Stimulated activated CD8-positive, alpha-beta memory T cell treated with anti-CD3 and anti-CD28 coated beads, Interleukin-15, amount 100 ng/mL, for 4 hours (primary cell): Measurements from ENCODE around the gene SYTL2.
"Not testable (repeated sequence)": the region's sequence is repeated elsewhere in the genome, so short reads cannot be mapped to it uniquely, and the experiment has no call there.

Source experiments
- DNase-seq, 2 donors: peaks; one replicate each; pipeline ENCODE4 v3.0.0-alpha.2; 2020; ENCODE audit warnings: low read depth in 2 of 2

Gene SYTL2

DNA sequence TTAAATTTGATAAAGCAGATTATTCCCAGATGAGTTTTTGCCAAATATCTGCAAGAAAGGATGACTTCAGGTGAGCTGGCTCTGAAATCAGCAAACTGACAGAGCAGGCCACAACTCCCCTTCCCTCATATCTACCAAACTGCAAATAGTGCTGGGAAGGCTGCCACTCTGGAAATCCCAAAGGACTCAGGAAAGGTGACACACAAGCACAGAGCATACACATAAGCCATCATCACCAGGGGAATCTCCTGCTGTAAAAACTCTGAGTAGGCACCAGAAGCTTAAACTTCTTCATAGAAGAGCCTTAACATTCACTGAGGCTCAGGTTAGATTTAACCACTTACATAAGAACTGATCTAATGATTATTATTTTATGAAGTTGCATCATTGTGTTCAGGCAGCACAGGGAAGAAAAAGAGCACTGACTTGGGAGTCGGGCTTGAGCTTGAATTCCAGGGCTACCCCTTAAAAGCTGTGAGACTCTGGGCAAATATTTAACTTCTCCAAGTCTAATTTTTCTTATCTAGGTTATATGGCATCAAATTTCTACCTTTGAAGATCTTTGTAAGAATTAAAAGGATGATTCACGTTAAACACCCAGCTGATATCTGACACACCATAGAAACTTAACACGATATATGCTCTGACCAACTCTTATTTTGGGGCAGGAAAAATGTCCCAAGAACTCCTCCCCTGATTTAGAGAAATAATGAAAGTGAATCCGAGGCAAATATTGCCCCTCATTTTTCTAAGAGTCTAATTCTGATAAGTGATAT lies 15.0 kb downstream of the SYTL2 start:
- DNase-seq: no peak

DNA sequence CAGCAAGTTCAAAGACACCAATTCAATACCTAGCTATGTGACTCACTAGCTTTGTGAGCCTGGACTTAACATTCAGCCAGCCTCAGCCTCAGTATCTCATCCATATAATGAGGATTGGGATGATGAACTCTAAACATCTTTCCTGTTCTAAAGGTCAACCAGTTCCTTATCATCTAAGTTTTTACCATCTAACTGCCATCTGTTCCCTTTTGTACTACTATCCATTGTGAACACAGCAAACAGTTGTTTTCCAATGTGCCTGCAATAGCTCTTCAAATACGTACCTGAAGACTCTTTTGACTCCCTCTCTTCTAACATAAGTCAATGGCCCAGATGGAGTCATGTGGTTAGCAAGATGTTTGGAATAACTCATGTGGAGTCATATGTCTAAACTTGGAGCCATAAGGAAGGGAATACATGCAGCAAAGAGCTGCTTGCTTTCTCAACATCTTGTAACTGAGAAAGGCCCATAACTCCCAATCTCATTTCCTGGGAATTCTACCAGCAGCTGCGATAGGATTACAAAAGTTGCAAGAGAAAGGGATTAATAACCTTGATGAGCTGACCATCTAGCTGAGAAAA lies 19.4 kb downstream of the SYTL2 start:
- DNase-seq: no peak

GRCh38 chr11:85787809-85788760 lies 22.9 kb downstream of the SYTL2 start:
- no peak for DNase-seq

- no peak for DNase-seq
Measured at GRCh38 chr11:85787168-85787567, 23.8 kb downstream of the SYTL2 start.

DNA sequence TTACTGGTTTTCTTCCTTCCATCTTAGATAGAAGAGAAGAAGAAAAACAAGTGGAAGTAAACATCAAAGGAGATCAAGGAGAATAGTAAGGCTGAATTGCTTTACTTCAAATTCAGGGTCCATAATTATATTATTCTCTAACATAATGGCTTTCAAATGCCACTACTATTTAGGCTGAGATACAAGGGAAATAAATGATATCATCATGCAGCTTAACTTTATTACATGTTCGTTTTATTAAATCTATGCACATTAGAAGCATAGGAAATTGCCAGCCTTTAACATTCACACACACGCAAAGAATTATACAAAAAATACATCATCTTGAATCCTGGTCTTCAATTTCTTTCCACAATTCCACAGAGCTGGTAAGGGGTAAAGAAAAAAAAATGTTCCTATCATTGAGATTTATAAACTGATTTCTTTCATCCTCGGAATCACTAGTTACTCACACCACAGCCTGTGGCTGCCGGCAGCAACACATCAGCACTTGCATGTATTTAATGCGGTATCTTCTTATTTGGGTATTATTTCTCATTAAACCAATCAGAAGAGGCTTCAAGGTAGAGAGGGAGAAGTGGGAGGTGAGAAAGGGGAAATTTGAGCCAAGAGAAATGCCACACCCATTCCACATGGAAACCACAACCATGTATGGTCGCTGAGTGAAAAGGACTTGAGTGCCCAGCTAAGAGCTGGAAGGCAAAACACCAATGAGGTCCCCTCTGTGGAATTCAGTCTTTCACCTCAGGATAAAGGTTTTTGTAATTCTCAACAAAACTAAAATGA lies 26.3 kb downstream of the SYTL2 start:
- DNase-seq: no peak

DNA sequence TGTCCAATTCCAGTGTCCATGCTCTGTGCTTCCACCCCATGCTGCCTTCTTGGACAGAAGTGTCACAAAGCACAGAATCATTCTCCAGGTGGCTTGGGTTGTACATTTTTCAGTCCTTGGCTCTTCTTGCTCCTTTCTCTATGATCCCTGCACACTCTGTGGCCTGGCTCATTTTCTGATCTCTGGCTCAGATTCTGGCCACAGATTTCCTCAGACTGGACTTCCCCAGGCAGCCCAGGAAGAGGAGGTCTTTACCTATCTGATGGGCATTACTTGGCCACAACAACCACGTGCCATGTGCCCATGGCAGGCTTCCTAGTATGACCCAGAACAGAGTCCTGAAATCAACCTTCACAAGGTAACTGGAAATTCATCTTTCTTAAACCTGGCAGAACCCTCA lies 27.2 kb downstream of the SYTL2 start:
- DNase-seq: no peak

DNA sequence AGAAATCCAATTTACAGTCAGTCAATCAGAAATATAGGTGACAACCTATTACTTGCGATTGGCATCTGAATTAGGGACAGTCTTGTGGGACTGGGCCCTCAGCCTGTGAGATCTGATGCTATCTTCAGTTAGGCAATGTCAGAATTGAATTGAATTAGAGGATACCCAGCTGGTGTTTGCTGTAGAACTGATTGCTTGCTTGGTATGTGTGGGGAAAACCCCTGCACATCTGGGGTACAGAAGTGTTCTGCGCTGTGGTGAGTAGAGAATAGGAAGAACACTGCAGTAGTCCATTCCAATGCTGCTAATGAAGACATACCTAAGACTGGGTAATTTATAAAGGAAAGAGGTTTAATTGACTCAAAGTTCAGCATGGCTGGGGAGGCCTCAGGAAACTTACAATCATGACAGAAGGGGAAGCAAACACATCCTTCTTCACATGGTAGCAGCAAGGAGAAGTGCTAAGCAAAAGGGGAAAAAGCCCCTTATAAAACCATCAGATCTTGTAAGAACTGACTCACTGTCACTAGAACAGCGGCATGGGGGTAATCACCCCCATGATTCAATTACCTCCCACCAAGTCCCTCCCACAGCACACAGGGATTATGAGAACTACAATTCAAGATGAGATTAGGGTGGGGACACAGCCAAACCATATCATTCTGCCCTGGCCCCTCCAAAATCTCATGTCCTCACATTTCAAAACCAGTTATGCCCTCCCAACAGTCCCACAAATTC lies 30.0 kb downstream of the SYTL2 start:
- not testable (repeated sequence) for DNase-seq

GRCh38 chr11:85779956-85780640 lies 30.8 kb downstream of the SYTL2 start:
- no peak for DNase-seq

DNA sequence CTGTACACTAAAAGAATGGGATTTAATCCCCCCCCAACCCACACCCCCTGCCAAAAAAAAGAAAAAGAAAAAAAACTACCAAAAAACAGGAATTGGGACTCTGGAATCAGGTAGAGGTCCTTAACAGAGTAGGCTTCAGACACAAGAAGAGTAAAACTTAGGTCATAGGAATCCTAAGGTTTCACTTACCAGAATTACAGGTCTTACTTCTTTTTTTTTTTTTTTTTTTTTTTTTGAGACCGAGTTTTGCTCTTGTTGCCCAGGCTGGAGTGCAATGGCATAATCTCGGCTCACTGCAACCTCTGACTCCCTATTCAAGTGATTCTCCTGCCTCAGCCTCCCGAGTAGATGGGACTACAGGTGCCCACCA lies 33.4 kb downstream of the SYTL2 start:
- DNase-seq: not testable (repeated sequence)

- DNase-seq: no peak
Measured at GRCh38 chr11:85776951-85777602, 33.9 kb downstream of the SYTL2 start.

DNA sequence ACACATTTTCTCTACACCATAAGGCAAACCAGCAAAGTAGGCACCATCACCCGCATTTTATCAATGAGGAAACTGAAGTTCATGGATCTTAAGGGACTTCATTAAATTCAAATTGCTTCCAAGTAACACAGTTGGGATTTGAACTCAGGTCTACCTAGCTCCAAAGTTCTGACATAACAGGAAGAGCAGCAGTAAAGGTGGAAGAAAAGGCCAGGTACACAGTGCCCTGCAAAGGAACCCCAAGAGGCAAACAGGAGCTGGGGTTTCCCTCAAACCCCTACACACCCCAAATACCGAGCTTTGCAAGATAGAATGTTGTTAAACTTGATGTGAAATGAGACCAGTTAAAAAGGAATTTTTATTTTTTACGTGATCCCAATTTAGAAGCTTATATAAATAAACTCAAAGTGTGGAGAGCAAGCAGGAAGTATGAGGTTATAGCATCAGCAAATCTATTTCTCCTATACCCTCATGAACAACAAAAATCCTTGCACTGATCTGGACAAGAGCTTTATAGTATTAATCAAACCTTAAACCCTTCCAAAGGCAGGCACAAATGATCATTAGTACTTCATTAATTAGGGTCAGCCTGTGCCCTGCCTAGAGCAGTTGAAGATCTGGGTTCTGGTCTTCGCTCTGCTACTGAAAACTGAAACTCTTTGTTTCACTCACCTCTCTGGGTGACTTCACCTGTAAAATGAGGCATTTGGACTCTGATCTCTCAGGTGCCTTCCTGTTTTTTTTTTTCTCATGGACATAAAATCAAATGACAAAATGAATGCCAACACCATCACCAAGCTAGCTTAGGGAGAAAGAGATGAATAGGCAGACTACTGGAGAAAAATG lies 36.5 kb downstream of the SYTL2 start:
- DNase-seq: no peak

DNA sequence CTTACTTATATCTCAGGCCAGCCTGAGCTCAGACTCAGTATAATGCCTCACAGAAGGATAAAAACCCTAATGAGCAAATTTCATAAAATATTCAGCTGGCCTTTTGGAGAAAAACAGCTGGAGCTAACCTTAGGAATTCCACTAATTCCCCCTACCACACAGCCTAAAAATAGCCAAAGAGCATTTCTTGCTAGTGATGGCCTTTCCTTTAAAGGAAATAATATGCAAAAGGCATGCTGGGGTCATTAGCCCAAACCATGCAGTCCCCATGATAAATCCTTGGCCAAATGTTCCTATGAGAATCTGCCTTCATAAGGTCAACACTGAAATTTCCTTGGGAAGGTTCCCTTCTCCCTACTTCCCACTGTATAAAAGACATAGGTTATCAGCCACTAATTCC lies 38.2 kb downstream of the SYTL2 start:
- no peak for DNase-seq

- DNase-seq: no peak
Measured at GRCh38 chr11:85771568-85771967, 39.4 kb downstream of the SYTL2 start.

DNA sequence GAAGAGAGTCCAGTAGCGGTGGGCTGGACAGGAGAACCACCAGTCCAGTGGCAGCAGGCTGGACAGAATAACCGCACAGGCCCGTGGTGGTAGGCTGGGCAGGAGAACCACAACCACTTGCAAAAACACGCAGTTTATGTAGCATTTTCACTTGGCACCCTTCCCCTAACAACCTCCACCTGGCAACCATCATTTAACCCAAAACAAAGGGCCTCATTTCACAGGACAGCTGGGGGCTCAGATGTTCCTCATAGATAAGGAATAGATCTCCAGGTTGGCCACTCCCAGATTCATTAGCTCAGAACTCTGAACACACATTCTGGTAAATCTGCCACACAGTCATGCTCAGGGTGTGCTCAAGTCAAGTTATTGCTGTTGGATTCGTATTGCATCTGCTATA lies 41.2 kb downstream of the SYTL2 start:
- DNase-seq: no peak

DNA sequence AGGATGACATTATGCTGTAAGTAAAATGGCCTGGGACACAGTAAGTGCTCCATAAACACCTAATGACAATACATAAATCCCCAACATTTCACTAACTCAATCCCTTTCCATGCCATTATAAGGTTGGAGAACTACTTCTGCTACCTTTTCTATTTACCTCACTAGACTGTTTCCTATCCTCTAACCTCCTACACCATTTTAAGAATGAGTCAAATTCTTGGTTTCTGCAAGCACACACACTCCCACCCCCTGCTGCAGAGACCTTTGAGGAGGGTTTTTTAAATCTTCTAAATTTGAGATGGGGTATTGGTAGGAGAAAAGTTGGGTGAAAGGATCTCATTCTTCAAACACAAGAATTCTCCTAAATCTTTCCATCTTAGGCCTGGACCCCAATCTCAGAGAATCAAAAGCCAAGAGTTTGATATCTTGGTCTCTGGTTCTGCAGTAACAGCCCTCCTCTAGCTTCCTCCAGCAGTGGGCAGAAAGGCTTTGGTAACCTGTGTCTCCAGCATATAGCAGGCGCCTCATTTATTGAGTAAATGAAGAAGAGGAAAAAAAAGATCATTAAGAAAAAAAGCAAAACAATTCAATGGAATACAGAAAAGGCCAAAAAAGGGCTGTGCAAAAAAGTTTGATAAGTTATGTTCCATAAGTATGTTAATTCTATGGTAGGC lies 42.3 kb downstream of the SYTL2 start:
- no peak for DNase-seq

- no peak for DNase-seq
Measured at GRCh38 chr11:85767246-85767945, 43.5 kb downstream of the SYTL2 start.

GRCh38 chr11:85766721-85767161 lies 44.2 kb downstream of the SYTL2 start:
- no peak for DNase-seq

GRCh38 chr11:85764796-85765195 lies 46.1 kb downstream of the SYTL2 start:
- DNase-seq: no peak
